ENCODE results near the gene CLTC.

Gene CLTC

DNA sequence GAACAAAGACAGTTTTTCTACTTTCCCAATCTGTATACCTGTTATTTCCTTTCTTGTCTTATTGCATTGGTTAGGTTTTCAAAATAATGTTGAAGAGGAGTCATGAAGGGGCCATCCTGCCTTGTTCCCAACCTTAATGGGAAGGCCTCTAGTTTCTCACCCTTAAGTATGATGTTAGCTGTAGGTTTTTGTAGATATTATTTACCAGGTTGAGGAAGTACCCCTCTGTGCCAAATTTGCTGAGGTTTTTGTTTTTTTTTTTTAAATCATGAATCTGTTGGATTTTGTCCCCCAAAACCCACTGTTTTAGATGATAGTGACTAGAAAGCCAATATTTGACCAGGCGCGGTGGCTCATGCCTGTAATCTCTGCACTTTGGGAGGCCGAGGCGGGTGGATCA lies 124.1 kb downstream of the CLTC start:
- TF ChIP-seq MYC (IDR thresholded peaks at IDR 0.05; ENCODE audit: low read depth, low read length) (no peak), MAX (IDR thresholded peaks at IDR 0.05; ENCODE audit: low read depth, low read length) (no peak), POLR2A (IDR thresholded peaks at IDR 0.05; ENCODE audit: extremely low read depth, insufficient read length) (no peak)
- TF ChIP-seq, protein P1, sequence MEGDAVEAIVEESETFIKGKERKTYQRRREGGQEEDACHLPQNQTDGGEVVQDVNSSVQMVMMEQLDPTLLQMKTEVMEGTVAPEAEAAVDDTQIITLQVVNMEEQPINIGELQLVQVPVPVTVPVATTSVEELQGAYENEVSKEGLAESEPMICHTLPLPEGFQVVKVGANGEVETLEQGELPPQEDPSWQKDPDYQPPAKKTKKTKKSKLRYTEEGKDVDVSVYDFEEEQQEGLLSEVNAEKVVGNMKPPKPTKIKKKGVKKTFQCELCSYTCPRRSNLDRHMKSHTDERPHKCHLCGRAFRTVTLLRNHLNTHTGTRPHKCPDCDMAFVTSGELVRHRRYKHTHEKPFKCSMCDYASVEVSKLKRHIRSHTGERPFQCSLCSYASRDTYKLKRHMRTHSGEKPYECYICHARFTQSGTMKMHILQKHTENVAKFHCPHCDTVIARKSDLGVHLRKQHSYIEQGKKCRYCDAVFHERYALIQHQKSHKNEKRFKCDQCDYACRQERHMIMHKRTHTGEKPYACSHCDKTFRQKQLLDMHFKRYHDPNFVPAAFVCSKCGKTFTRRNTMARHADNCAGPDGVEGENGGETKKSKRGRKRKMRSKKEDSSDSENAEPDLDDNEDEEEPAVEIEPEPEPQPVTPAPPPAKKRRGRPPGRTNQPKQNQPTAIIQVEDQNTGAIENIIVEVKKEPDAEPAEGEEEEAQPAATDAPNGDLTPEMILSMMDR (IDR thresholded peaks at IDR 0.05; ENCODE audit: low read depth, low read length): no peak
- H3K4me3 ChIP-seq (ENCODE audit: low read depth, low read length): no peak overlapping the region
- DNase-seq (ENCODE audit: low read depth): no peak

GRCh38 chr17:59745040-59745439 lies 125.3 kb downstream of the CLTC start:
- TF ChIP-seq MAX (IDR thresholded peaks at IDR 0.05; ENCODE audit: low read depth, low read length) (no peak), POLR2A (IDR thresholded peaks at IDR 0.05; ENCODE audit: extremely low read depth, insufficient read length) (no peak), MYC (IDR thresholded peaks at IDR 0.05; ENCODE audit: low read depth, low read length) (no peak)
- TF ChIP-seq, protein P1 (IDR thresholded peaks at IDR 0.05; ENCODE audit: low read depth, low read length): no peak
- no peak overlapping the region for H3K4me3 ChIP-seq (ENCODE audit: low read depth, low read length)
- DNase-seq (ENCODE audit: low read depth): no peak

Data from NB4 (cell line).